Measurements from ENCODE around the gene ANKIB1.

- TF ChIP-seq POLR2A (IDR thresholded peaks at IDR 0.05; ENCODE audit: low read depth, low read length) (no peak), POLR2AphosphoS5 (IDR thresholded peaks at IDR 0.05; ENCODE audit: low read depth, low read length) (no peak)
These were observed 154.2 kb downstream of the ANKIB1 start for GRCh38 chr7:92400013-92400412.
